MM.1S (cell line): Measurements from ENCODE around the gene GRPEL1.

Experiments
- CTCF ChIP-seq: fragments of 300-600 bp; sonication (generic); IDR thresholded peaks from 2 replicates; pipeline ENCODE4 v1.5.1; 2016; ENCODE audit warnings: antibody characterized with exemption, low read length, mixed read lengths
- EZH2phosphoT487 ChIP-seq: fragments of 300-600 bp; sonication (generic); IDR thresholded peaks from 2 replicates; pipeline ENCODE4 v1.6.1; 2018; ENCODE audit warnings: antibody characterized with exemption, low read length

- no peak for TF ChIP-seq CTCF
- TF ChIP-seq EZH2phosphoT487, result no peak
Observed at GRCh38 chr4:7045961-7046921, 21.6 kb downstream of the GRPEL1 start.
